Brain pericyte (primary cell): ENCODE results near the gene TMEM200A.
"Not testable (repeated sequence)": the region's sequence is repeated elsewhere in the genome, so short reads cannot be mapped to it uniquely, and the experiment has no call there.

Source experiments
- DNase-seq: peaks from one replicate; pipeline ENCODE4 v3.0.0-alpha.2; 2012; ENCODE audit warnings: low read depth, low spot score

The TMEM200A gene

DNA sequence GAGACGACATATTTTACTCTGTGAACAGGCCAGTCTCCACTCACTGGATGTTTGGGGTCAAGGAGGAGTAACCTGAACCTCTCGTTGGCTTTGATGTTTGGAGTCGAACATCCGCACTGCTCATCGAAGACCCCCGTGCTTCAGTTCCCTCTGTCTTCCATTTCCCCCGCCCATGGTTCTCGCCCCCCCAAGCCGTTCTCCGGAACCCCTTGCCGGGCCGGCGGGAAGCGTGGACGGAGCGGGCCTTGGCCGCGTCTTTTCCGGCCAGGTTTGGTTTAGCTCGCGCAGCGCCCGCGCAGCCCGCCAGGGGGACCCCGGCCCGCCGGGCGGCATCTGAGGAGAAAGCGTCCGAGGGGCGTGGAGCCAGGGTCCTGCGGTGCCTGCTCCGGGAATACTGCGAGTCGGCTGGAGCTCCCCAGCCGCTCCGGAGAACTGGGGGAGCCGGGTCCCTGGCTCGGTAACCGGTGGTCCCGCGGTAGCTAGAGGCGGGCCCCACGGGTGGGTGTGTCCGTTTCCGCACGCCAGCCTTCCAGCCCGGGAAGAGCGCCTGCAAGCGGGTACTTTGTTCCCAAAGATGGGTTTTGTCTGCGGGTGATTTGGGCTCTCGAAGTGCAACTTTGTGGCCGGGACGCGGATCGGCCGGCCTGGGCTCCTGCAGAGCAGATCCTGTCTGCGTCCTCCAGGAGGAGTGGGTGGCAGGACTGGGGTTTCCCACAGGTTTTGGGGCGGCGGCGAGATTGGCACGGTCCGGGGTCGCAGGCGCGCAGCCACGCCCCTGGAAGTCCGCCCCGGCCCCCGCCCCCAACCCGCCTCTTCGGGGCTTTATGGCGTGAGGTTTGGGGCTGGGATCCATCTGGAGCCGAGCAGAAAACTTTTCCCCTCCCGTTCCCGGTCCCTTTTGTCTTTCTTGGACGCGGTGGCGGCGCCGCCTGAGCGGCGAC, at the start of gene TMEM200A:
TMEM200A (plus strand) TSS at position 852 of the 941 bp plus-strand sequence. CDS start 74,406 bp downstream, outside the sequence.
- no peak for DNase-seq

DNA sequence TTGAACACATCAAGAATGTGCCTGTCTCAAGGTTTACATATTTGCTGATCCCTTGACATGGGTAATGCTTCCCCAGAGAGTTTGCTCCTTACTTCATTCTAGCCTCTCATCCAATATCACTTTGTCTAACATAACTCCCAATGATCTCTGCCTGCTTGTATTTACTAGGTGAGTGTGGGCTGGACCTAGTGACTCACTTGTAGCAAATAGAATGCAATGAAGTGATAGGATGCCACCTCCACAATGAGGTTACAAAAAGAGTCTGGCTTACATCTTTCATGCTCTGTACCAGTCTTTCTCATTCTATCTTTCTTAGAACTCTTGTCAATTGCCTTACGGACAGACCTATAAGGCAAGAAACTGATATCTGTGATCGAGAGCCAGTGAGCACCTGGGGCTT, 44.9 kb upstream of the TMEM200A start:
- no peak for DNase-seq

DNA sequence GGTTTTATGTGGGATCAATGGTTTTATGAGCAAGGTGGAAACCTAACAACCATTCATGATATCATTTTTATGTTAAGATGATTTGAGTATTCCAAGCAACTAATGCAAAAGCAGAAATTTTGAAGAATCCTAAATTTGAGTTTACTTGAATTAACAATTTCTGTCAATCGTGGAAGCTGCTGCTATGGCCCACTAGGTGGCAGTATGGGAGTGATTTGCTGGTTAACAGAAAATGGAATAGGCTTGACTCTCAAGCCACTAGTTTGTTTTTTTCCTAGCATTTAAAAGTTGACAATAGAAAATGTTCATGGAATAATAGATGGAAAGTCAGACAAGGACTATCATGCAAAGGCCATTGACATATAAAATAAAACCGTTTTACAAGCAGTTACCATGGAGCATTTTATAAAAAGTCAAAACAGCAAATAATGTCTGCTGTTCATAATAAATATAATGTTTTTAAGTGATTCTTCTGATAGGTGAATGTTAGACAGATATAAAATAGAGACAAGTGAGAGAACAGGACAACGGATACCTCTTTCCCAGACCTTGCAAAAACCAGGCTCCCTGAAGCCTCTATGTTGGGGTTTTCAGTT, 43.0 kb upstream of the TMEM200A start:
- no peak for DNase-seq

DNA sequence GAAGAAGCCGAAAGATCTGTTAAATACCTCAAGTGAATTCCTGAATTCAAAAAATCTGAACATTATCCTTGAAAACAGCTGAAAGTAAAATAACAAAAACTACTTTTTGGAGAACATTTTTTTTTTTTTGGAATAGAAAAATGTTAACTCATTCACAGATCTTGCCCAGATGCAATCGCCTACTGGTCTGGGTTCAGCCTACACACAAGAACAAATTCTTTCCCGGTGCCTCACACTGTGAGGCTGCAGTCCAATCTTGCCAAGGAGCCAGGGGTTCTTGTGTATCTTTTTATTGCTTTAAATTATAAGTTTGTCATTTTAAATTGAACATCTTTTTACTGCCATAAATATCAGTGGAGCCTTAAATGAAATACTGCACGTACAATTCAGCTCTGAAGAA, 41.2 kb upstream of the TMEM200A start:
- DNase-seq = no peak

DNA sequence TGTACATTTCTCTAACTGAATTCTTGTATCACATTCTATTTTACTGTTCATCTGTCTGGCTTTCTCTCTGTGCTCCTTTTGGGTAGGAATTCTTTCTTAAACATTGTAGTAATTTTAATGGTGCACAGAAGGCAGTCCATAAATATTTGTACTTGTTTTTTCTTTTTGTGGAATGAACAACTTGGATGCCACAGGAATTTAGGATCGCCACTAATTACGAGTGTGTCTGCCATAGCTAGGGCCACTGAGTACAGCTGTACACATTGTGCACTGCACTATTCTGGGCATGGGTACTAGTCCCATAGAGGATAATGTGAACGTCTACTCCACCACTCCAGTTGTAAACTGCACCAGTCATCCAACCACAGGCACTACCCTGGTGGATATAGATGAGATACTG, 39.3 kb upstream of the TMEM200A start:
- DNase-seq = no peak

DNA sequence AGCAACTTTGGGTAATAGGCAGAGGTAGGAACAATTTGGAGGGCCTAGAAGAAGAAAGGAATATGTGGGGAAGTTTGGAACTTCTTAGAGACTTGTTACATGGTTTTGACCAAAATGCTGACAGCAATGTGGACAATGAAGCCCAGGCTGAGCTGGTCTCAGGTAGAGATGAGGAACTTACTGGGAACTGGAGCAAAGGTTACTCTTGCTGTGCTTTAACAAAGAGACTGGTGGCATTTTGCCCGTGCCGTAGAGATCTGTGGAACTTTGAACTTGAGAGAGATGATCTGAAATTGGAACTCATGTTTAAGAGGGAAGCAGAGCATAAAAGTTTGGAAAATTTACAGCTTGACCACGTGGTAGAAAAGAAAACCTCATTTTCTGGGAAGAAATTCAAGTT, 28.3 kb upstream of the TMEM200A start:
- DNase-seq = no peak

DNA sequence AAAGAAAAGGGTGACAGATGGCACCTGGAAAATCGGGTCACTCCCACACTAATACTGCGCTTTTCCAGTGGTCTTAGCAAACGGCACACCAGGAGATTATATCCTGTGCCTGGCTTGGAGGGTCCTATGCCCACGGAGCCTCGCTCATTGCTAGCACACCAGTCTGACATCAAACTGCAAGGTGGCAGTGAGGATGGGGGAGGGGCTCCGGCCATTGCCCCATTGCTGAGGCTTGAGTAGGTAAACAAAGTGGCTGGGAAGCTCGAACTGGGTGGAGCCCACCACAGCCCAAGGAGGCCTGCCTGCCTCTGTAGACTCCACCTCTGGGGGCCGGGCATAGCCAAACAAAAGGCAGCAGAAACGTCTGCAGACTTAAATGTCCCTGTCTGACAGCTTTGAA, 19.5 kb upstream of the TMEM200A start:
- not testable (repeated sequence) for DNase-seq

DNA sequence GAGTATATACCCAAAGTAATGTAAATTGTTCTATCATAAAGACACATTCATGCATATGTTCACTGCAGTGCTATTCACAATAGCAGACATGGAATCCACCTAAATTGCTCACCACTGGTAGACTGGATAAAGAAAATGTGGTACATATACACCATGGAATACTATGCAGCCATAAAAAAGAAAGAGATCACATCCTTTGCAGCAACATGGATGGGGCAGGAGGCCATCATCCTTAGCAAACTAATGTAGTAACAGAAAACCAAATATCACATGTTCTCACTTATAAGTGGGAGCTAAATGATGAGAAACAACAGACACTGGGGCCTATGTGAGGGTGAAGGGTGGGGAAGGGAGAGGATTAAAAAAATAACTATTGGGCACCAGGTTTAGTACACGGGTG, 11.5 kb upstream of the TMEM200A start:
- DNase-seq = no peak

DNA sequence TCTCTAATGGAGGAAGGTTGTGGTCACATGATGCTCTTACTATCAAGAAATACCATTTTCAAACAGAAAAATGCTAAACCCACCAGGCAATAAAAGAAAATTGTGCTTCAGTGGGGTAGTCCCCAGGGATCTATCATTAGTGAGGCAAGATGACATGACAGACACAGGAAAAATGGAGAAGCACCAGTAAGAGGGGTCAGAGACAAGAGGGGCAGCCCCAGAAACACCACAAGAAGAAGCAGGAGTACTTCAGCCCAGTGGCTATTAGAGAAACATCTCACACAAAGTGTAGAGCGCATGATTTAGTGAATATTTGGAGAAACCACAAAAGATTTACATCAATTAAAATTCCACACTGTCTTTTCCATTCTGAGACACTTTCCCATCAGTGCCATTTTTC, 10.2 kb upstream of the TMEM200A start:
- no peak for DNase-seq

DNA sequence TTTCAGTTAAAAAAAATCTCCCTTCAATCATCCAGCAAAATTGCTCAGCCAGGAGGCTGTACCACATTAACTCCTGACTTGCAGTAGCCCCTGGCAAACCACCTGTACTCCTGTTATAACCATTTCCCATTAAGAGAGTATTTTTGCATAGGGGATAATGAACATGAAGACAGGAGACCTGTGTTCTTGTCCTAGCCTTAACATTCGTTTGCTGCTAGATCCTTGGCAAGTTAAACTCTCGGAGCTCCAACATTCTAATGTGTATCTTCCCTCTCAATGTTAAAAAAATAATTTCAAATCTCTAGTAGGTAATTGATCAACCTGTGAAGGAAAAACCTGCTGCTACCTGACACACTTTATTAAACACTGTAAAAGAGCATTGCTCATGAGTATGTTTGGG, 8.4 kb upstream of the TMEM200A start:
- DNase-seq = no peak

DNA sequence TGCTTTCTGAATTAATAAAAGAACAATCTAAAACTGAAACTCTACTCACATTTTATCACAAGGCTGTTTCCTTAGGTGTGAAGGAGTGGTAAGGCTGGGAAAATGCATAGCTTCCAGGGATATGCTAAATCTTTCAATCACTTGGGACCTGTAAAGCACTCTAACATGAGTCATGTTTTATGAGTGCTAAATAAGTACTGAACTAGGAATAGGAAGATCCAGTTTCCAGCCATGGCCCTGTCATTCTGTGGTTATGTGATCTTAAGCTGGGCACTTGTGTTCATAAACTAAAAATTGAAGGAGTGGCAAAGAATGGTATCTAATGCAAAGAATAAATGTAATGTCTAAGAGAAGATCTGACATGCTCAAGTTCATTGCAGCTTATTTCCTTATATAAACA, 6.1 kb upstream of the TMEM200A start:
- no peak for DNase-seq

DNA sequence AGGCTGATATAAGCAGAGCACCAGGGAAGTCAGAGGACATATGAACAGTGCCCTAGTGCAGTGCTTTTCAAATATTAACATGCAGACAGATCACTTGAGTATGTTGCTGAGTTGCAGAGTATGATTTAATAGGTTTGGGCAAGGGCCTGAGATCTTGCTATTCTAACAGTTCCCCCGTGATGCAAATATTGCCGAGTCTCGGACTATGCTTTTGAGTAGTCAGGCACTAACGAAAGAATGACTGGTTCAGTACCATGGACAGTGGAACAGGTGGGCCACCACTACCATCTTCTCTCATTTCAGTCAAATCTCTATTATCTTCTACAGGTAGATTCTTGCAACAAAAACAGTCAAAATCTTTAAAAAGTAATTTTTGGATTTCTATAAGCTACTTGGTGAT, 3.7 kb upstream of the TMEM200A start:
- DNase-seq = no peak

DNA sequence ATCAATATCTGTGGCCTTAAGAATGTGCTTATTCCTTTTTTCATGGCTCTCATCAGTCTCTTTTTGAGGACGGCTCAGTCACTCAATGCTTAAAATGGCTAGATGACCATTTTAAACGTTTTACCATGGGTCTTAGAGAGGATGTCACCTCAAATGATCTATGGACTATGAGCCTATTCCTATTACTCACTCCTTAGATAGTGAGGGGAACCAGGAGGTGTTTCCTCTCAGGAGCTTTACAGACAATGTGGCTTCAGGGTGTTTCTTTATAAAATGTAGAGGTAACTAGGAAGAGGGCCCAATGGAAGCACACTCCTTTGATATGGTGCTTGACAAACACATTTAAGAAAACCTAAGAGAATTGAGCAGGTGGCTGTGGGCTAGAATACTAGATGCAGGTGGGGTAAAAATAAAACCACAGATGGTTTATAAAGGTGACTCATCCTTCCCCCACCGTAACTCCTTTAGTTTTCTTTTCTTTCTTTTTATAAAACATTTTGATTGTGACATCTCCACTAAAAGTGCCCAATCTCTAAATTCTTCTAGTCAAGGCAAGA, 1.5 kb upstream of the TMEM200A start:
- no peak for DNase-seq

DNA sequence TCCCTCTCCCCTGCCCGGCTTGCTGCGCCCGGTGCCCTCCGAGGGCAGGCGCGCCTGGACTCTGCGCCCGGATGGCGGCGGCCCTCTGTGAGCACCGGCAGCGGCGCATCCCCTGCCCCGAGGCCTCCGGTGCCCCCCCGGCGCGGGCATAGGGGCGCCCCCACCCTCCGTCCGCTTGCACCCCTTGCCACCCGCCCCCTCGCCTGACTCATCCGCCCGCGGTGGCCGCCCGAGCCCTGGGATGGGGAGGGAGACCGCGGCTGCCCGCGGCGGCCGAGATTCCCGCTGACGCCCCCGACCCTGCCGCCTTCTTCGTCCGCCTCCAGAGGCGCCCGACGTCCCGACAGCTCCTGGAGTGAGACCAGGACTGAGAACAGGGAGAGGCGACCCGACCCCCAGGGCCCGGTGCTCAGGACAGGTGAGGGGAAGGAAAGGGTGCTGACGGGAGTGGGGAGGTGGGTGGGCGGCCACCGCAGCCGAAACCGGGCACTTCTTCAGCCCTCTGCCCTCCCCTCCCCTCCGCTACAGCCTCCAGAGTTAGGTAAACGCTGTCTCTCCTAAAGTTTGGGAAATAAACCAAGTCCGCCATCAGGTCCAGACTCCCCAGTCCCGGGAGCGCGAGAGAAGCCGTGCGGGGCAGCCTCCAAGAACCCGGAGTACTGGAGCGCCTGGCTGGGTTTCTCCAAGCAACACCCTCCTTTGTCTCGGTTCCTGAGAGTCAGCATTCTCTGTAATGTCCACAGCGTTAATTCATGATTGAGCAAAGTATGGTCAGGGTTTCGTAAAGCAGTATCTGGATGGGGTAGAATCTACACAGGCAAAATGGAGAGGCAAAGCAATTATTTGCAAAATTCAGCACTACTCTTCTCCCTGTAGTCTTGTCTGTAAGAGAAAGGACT, 539 bp downstream of the TMEM200A start:
- no peak for DNase-seq

DNA sequence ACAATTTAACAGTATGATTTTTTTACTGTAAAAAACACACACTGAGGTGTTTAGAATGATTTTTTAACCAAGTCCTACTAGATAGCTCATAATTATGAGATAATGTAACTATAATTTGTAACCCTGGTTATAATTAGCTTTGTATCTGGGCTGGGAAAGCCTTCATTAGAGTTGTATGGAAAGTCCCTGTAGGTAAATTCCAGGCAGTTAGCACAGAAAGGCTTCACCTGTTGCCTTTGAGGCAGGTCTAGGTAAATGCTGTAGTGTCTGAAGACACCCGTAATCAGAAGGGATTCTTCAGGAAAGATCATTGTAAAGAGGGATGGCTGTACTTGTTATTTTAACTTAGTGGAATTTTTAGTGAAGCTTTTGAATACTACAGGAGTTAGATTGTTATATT, 1.9 kb downstream of the TMEM200A start:
- no peak for DNase-seq

DNA sequence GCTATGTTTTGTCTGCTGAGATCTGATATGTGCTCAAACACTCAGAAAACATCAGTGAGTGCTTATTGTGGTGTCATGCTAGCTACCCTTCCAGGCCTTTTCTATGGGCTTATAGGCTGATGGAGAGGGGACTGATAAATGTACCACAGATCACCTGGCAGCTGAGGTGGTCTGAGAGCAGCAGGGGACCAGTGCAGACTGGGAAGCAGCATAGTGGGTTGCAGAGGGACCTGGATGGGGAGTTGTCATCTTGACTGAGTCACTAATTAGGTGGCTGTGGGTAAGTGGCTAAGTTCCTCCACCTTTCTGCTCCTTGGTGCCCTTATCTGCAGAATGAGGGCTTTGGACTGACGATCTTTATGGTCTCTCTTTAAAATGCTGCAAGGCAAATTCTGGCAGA, 2.8 kb downstream of the TMEM200A start:
- DNase-seq = no peak

DNA sequence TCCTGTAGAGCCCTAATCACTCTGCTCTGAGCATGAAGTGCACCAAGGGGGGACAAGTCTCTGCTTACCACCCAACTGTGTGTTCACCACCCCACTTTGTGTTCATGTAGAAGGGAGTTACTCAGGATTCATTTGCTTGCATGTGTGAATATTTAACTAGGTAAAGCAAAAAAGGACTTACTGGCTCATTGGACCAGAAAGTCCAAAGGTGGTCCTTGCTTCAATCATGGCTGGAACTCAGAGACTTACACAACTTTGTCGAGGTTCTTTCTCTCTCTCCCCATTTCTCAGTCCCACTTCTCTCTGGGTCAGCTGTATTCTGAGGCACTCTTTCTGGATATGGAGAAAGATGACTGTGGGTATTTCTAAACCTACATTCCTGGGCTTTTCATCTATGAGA, 4.0 kb downstream of the TMEM200A start:
- no peak for DNase-seq

DNA sequence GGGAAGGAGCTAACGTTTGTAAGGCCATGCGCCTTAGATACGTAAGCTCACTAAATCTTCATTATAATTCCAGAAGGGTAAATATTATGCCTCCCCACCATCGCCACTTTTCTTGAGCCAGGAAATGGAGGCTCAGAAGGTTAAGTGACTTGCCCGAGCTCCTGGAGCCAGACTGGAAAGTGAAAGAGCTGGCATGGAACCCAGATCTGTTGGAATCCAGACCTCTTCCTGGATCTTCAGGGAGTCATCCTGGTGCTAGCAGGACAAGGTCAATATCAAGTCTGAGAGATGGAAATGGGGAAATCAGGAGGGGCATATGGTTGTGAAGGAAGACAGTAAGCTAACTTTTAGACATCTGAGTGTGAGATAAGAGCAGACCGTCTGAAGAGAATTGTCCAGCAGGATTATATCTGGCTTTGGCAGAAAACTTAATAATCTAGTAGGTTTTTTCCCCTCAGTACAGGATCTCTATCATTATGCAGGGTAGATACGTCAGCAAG, 6.2 kb downstream of the TMEM200A start:
- no peak for DNase-seq

DNA sequence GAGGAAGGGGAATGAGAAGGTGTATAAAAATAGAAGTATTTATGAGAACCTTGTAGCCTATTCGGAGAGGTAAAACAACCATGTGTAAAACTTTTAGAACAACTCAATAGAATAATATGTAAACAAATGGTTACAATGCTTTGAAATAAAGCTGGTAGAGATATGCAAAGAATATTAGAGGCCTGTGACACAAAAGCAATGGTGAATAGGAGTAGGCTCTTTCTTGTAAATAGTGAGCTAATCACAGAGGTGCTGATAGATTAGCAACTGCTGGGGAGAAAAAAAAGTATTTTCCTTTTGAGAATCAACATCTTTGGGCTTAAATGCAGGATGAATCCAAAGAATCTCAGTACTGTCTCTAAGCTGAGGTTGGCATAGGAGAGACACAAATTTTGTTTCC, 7.0 kb downstream of the TMEM200A start:
- DNase-seq = no peak

DNA sequence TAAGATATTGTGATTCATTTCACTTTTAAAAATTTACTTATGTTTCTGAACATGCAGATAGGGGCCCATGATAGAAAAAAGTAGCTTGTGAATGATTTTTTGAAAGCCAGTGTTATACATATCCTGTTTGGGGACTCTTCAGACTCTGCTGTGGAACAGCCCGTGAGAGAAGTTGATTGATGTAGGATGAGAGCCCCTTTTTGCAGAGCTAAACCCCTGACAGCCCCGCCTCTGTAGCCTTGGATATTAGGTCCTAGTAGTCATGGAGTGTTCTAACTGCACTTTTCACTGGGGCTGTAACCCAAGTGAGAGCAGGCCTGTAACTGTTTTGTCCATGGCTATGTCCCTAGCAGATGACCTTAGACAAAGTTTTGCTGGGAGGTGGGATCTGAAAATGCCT, 8.2 kb downstream of the TMEM200A start:
- DNase-seq = no peak

DNA sequence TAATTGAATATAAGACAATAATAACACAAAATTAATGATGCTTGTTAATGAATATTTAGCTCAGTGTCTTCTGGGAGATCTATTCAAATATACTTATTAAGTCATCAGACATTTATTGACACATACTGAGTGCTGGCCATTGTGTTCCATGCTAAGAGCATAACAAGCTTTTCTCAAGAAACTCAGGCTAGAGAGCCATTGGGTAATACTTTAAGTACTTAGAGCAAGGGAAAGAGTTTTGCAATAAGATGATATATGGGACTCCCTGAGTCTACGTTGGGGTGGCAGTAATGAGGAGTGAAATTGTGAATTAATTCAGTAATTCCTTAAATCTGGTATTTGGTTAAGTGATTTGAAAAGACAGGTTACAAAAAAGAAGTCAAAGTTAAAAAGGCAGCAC, 11.1 kb downstream of the TMEM200A start:
- no peak for DNase-seq

DNA sequence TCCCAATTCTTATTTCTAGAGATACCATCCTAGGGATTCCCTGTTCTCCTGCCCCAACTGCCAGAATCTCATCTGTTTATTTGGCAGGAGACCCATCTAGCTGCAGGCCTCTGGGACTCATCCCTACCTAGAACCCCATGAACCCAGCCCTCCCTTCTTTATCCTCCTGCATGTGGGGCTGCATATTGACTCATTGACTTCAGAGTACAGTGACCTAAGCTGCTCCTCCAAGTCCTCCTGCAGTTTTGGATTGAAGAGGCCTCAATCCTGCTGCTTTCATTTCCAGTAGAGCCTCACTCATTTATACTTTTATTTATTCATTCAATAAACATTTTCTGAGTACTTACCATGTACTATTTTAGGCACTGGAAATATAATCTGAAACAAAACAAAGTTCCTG, 11.6 kb downstream of the TMEM200A start:
- no peak for DNase-seq
